ENCODE results near the gene APOF.
"Not testable (repeated sequence)": the region's sequence is repeated elsewhere in the genome, so short reads cannot be mapped to it uniquely, and the experiment has no call there.

- TF ChIP-seq CTCF, EZH2, EZH2phosphoT487 (IDR thresholded peaks at IDR 0.05): not testable (repeated sequence)
These were observed 38.5 kb upstream of the APOF start for GRCh38 chr12:56401125-56401524.
